Caco-2 (cell line): ENCODE measurements around the gene TLCD1. TPM values are rescaled to one million over a fixed set of nuclear protein-coding genes. Genes with fewer than 3 reads are reported as not detected.
A peak's percentile ranks its signal among the peaks of the same experiment; 100 is the strongest.

Source experiments
- BruUV-seq: library from RNA; stranded (reverse); fragments of 400-500 nt; replicated peaks from 2 replicates; lab custom pipeline; 2021; lab: Mats Ljungman, UMichigan
- CTCF ChIA-PET: fragments of 300-600 bp; sonication (Branson Sonifier 250); formaldehyde crosslinking; loops from one replicate; lab custom pipeline; 2022; ENCODE audit warnings: antibody characterized with exemption; lab: Charles Lee
- POLR2A ChIA-PET: fragments of 300-600 bp; sonication (Branson Sonifier 250); formaldehyde crosslinking; loops from one replicate; lab custom pipeline; 2022; ENCODE audit warnings: antibody characterized with exemption; lab: Charles Lee
- DNase-seq, 2 experiments: peaks; one replicate each; pipeline versions ENCODE4 v3.0.0 to v3.0.0-alpha.2; 2020 to 2022
- H3K27me3 ChIP-seq: replicated peaks from 2 replicates; pipeline ENCODE4 v1.6.0; 2011; ENCODE audit warnings: low read length; ENCODE audit not compliant: control insufficient read depth, insufficient read depth
- H3K36me3 ChIP-seq: 2 replicates; pipeline ENCODE4 v1.5.1; 2011; ENCODE audit warnings: low read length; ENCODE audit not compliant: control insufficient read depth, insufficient read depth
- H3K4me1 ChIP-seq: fragments of 250-450 bp; sonication (Bioruptor Pico); 2 replicates; pipeline ENCODE4 v1.5.1; 2020; ENCODE audit warnings: mild to moderate bottlenecking
- H3K4me3 ChIP-seq: 2 replicates; pipeline ENCODE4 v1.5.1; 2011; ENCODE audit warnings: low read depth, mild to moderate bottlenecking, control low read depth, low read length
- H3K9me3 ChIP-seq: fragments of 250-450 bp; sonication (Bioruptor Pico); 2 replicates; pipeline ENCODE4 v1.5.1; 2020; ENCODE audit warnings: mild to moderate bottlenecking, moderate library complexity
- H3K27ac Mint-ChIP-seq: one replicate; pipeline ENCODE4 v1.8.0; 2022; ENCODE audit warnings: mixed read lengths; ENCODE audit not compliant: unreplicated experiment
- H3K27me3 Mint-ChIP-seq: one replicate; pipeline ENCODE4 v1.8.0; 2022; ENCODE audit warnings: mixed read lengths; ENCODE audit not compliant: insufficient read depth, unreplicated experiment
- H3K36me3 Mint-ChIP-seq: one replicate; pipeline ENCODE4 v1.8.0; 2022; ENCODE audit warnings: mild to moderate bottlenecking, mixed read lengths; ENCODE audit not compliant: insufficient read depth, unreplicated experiment
- H3K4me1 Mint-ChIP-seq: one replicate; pipeline ENCODE4 v1.8.0; 2022; ENCODE audit warnings: low read depth, mixed read lengths; ENCODE audit not compliant: unreplicated experiment
- H3K4me3 Mint-ChIP-seq: one replicate; pipeline ENCODE4 v1.8.0; 2022; ENCODE audit warnings: mild to moderate bottlenecking, moderate library complexity, mixed read lengths; ENCODE audit not compliant: unreplicated experiment
- H3K9me3 Mint-ChIP-seq: one replicate; pipeline ENCODE4 v1.8.0; 2022; ENCODE audit warnings: mixed read lengths; ENCODE audit not compliant: unreplicated experiment
- CTCF ChIP-seq, 2 experiments: fragments of 200-600 bp in 1 of 2; IDR thresholded peaks; 1 replicate in 1 of 2; 2 replicates in 1 of 2; pipeline versions ENCODE4 v1.5.1 to v1.8.0; 2011 to 2022; ENCODE audit warnings: antibody characterized with exemption in 1 of 2, control low read depth in 1 of 2, inconsistent platforms in 1 of 2, low read depth in 1 of 2, low read length in 1 of 2, mild to moderate bottlenecking in 1 of 2, moderate library complexity in 1 of 2; ENCODE audit not compliant: insufficient read depth in 1 of 2, severe bottlenecking in 1 of 2, unreplicated experiment in 1 of 2
- intact Hi-C: fragments of 100-400 bp; cut with micrococcal nuclease; formaldehyde crosslinking; loops from one replicate; pipeline ENCODE4 v1.10.0; 2022; ENCODE audit not compliant: unreplicated experiment
- total RNA-seq: library from RNA; stranded (reverse); gene quantifications from 2 replicates; pipeline ENCODE4 v1.2.3, GENCODE V29; 2022

The TLCD1 gene
- total RNA-seq, 1 experiment from 2014 or later: 37.9 TPM

DNA sequence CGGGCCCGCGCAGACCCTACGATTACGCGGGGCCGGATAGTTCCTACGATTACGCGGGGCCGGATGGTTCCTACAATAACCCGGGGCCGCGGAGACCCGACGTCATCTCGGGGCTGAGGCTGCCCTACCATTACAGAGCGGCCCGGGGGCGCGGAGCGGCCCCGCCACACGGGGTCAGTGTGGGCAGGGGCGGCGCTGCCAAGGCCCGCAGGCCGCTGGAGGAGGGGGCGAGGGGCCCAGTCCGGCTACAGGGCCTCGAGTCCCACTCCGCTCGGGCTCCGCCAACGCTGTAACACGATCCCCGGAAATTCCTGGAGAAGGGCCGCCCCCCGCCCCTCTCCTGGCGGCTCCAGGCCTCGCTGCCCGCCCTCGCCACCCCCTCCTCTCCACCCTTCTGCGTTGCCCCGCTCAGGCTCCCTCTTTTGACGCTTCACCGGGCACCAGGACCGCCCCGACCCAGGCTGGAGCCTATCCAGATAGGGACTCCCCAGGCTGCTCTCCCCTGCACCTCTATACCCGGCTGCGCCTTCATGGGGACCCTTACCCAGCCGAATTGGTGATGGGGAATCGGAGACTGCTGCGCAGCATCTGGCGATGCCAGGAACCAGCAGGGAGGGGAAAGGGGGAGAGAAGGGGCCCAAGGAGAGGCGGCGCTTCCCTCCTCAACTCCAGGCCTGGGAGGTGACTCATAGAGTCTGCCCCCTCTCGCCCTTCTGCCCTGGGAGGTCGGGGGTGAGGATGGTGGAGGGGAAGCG is 8.3 kb downstream of the TLCD1 start, which contains the start of gene RAB34:
RAB34 (minus strand) TSS at position 291 of the 755 bp plus-strand sequence. CDS start 602 bp downstream, outside the sequence.
- no peak for TF ChIP-seq CTCF (IDR thresholded peaks at IDR 0.05; ENCODE audit: insufficient read depth in 1 of 2, low read depth in 1 of 2, low read length in 1 of 2, severe bottlenecking in 1 of 2, unreplicated experiment in 1 of 2)
- Mint-ChIP-seq H3K27me3 (no peaks in the 10 kb centered on the region), H3K27ac (peak within 1 kb of the TSS; percentile 98), H3K36me3 (peaks cover 37% of the 10 kb centered on the region), H3K9me3 (no peaks in the 10 kb centered on the region), H3K4me3 (peak within 1 kb of the TSS; percentile 94), H3K4me1 (peaks cover 18% of the 10 kb centered on the region)
- BruUV-seq: no TSS peak
- CTCF ChIA-PET: no interaction called here
- no peak within 1 kb of the TSS for H3K4me3 ChIP-seq
- H3K36me3 ChIP-seq: peaks cover 7% of the 10 kb centered on the region
- H3K9me3 ChIP-seq: no peaks in the 10 kb centered on the region
- no peaks in the 10 kb centered on the region for H3K27me3 ChIP-seq
- peaks cover 19% of the 10 kb centered on the region for H3K4me1 ChIP-seq
- POLR2A ChIA-PET: no interaction called here
- intact Hi-C loops: loop anchor here (2.0 kb wide), 1 partner anchor 73 kb away; the partner anchor contains the start of gene BLTP2
- DNase-seq: peak in 1 of 2 experiments; percentile 58

GRCh38 chr17:28716740-28717577 is 9.1 kb downstream of the TLCD1 start:
- peaks cover 29% of the 10 kb centered on the region for H3K36me3 Mint-ChIP-seq
- Histone ChIP-seq H3K27me3 (no peaks in the 10 kb centered on the region), H3K36me3 (peaks cover 3% of the 10 kb centered on the region; the same call in 1 of the 2 replicates), H3K4me1 (peaks cover 13% of the 10 kb centered on the region), H3K4me3 (no peak overlapping the region), H3K9me3 (no peaks in the 10 kb centered on the region)
- H3K4me3 Mint-ChIP-seq: peak overlapping the region; percentile 23
- CTCF ChIA-PET: no interaction called here
- no TSS peak for BruUV-seq
- TF ChIP-seq CTCF (IDR thresholded peaks at IDR 0.05; ENCODE audit: insufficient read depth in 1 of 2, low read depth in 1 of 2, low read length in 1 of 2, severe bottlenecking in 1 of 2, unreplicated experiment in 1 of 2): no peak
- no peaks in the 10 kb centered on the region for H3K9me3 Mint-ChIP-seq
- intact Hi-C loops: no loop called here
- H3K27me3 Mint-ChIP-seq: no peaks in the 10 kb centered on the region
- no peak overlapping the region for H3K27ac Mint-ChIP-seq
- no peak for DNase-seq
- H3K4me1 Mint-ChIP-seq: peaks cover 23% of the 10 kb centered on the region
- POLR2A ChIA-PET: no interaction called here

GRCh38 chr17:28715217-28715616 is 10.8 kb downstream of the TLCD1 start:
- TF ChIP-seq CTCF (IDR thresholded peaks at IDR 0.05; ENCODE audit: insufficient read depth in 1 of 2, low read depth in 1 of 2, low read length in 1 of 2, severe bottlenecking in 1 of 2, unreplicated experiment in 1 of 2): no peak
- Histone ChIP-seq H3K4me3 (no peak overlapping the region), H3K27me3 (no peaks in the 10 kb centered on the region), H3K4me1 (peaks cover 11% of the 10 kb centered on the region), H3K36me3 (no peaks in the 10 kb centered on the region), H3K9me3 (no peaks in the 10 kb centered on the region)
- Mint-ChIP-seq H3K36me3 (peaks cover 28% of the 10 kb centered on the region), H3K4me1 (peaks cover 23% of the 10 kb centered on the region), H3K9me3 (no peaks in the 10 kb centered on the region), H3K27me3 (no peaks in the 10 kb centered on the region), H3K27ac (no peak overlapping the region), H3K4me3 (no peak overlapping the region)
- intact Hi-C loops: no loop called here
- POLR2A ChIA-PET: no interaction called here
- CTCF ChIA-PET: no interaction called here
- no TSS peak for BruUV-seq
- no peak for DNase-seq
